PC-9 (cell line): Measurements from ENCODE around the gene NLRP14.

Experiments used
- EZH2 ChIP-seq: fragments of 200-600 bp; sonication (generic); IDR thresholded peaks from 2 replicates; pipeline ENCODE4 v1.8.0; 2017; ENCODE audit warnings: antibody characterized with exemption, low read depth
- TF ChIP-seq, protein P1 (sequence below): fragments of 200-600 bp; sonication (generic); conservative IDR thresholded peaks from 2 replicates; pipeline ENCODE4 v1.6.1; 2017; ENCODE audit warnings: mixed run types, antibody characterized with exemption, mild to moderate bottlenecking, moderate library complexity

DNA sequence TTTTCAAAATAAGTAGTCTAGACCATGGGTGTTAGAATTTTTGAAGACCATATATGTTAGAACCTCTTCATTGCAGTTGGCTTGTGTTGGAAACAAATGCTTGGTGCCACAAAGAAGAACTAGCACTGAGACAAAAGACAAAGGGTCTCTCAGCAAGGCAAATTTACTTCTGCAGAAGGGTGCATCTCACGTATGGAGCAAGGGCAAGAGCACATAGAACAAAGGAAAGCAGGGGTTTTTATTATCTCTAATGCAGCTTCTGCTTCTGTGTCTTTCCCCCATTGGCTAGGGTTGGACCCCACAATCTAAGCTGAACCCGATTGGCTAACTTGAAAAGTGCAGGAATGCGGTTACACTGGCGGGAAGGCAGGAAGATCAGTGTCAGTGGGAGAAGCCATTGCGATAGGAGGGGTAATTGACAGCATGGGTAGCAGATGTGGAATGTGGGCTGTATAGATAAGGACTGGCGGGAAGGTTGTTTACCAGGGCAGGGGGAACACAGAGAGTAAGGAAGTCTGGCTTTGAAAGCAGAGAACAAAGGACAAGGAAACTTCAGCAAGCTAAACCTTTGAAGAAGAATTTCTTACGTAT, 59.4 kb downstream of the NLRP14 start:
- no peak for TF ChIP-seq EZH2
- TF ChIP-seq, protein P1, sequence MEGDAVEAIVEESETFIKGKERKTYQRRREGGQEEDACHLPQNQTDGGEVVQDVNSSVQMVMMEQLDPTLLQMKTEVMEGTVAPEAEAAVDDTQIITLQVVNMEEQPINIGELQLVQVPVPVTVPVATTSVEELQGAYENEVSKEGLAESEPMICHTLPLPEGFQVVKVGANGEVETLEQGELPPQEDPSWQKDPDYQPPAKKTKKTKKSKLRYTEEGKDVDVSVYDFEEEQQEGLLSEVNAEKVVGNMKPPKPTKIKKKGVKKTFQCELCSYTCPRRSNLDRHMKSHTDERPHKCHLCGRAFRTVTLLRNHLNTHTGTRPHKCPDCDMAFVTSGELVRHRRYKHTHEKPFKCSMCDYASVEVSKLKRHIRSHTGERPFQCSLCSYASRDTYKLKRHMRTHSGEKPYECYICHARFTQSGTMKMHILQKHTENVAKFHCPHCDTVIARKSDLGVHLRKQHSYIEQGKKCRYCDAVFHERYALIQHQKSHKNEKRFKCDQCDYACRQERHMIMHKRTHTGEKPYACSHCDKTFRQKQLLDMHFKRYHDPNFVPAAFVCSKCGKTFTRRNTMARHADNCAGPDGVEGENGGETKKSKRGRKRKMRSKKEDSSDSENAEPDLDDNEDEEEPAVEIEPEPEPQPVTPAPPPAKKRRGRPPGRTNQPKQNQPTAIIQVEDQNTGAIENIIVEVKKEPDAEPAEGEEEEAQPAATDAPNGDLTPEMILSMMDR = no peak
